ENCODE results near the gene TSEN2. TPM values are rescaled to one million over a fixed set of nuclear protein-coding genes. Genes with fewer than 3 reads are reported as not detected.
"Not testable (repeated sequence)": the region's sequence is repeated elsewhere in the genome, so short reads cannot be mapped to it uniquely, and the experiment has no call there.

Gene TSEN2
- total and polyA plus RNA-seq, 5 donors from 2014 or later = 7.8 to 14.9 (median 9.6) TPM

- Mint-ChIP-seq H3K36me3 (peaks cover under 1% of the 10 kb centered on the region), H3K27ac (no peak overlapping the region), H3K9me3 (no peaks in the 10 kb centered on the region), H3K27me3 (no peaks in the 10 kb centered on the region), H3K4me3 (no peak overlapping the region), H3K4me1 (no peaks in the 10 kb centered on the region)
- DNase-seq (no peak), ATAC-seq (ENCODE audit: low read depth in 2 of 2) (no peak)
- H3K4me1 ChIP-seq (ENCODE audit: control insufficient read depth, insufficient read depth, low read length, poor library complexity, severe bottlenecking) = no peaks in the 10 kb centered on the region
- H3K36me3 ChIP-seq (ENCODE audit: control insufficient read depth, insufficient read depth, low read length) = no peaks in the 10 kb centered on the region
- H3K4me3 ChIP-seq (ENCODE audit: low read depth, low read length) = no peak overlapping the region
- no peaks in the 10 kb centered on the region for H3K27me3 ChIP-seq (ENCODE audit: control insufficient read depth, insufficient read depth, low read length)
- no peak overlapping the region for H3K27ac ChIP-seq (ENCODE audit: insufficient read depth, low read length, poor library complexity, severe bottlenecking)
- H3K9me3 ChIP-seq (ENCODE audit: control insufficient read depth in 2 of 2, low read length in 2 of 2) = no peaks in the 10 kb centered on the region
Observed at GRCh38 chr3:12455740-12456139, 28.5 kb upstream of the TSEN2 start.

GRCh38 chr3:12456441-12456840 is 27.8 kb upstream of the TSEN2 start:
- H3K27me3 ChIP-seq (ENCODE audit: control insufficient read depth, insufficient read depth, low read length) = no peaks in the 10 kb centered on the region
- ATAC-seq (ENCODE audit: low read depth in 2 of 2) = no peak
- Mint-ChIP-seq H3K27me3 (no peaks in the 10 kb centered on the region), H3K9me3 (no peaks in the 10 kb centered on the region), H3K36me3 (peaks cover 3% of the 10 kb centered on the region), H3K27ac (no peak overlapping the region), H3K4me1 (peaks cover 0 to 4% (median 0%) of the 10 kb centered on the region in 4 donors), H3K4me3 (no peak overlapping the region)
- no peaks in the 10 kb centered on the region for H3K9me3 ChIP-seq (ENCODE audit: control insufficient read depth in 2 of 2, low read length in 2 of 2)
- no peaks in the 10 kb centered on the region for H3K4me1 ChIP-seq (ENCODE audit: control insufficient read depth, insufficient read depth, low read length, poor library complexity, severe bottlenecking)
- no peaks in the 10 kb centered on the region for H3K36me3 ChIP-seq (ENCODE audit: control insufficient read depth, insufficient read depth, low read length)
- H3K4me3 ChIP-seq (ENCODE audit: low read depth, low read length) = no peak overlapping the region
- DNase-seq = no peak
- no peak overlapping the region for H3K27ac ChIP-seq (ENCODE audit: insufficient read depth, low read length, poor library complexity, severe bottlenecking)

- not testable (repeated sequence) for H3K4me1 Mint-ChIP-seq; H3K36me3 ChIP-seq (ENCODE audit: control insufficient read depth, insufficient read depth, low read length); H3K27me3 ChIP-seq (ENCODE audit: control insufficient read depth, insufficient read depth, low read length)
Observed at GRCh38 chr3:12457380-12457779, 26.9 kb upstream of the TSEN2 start.

GRCh38 chr3:12458901-12459300 is 25.4 kb upstream of the TSEN2 start:
- H3K27me3 ChIP-seq (ENCODE audit: control insufficient read depth, insufficient read depth, low read length) = no peaks in the 10 kb centered on the region
- no peaks in the 10 kb centered on the region for H3K9me3 ChIP-seq (ENCODE audit: control insufficient read depth in 2 of 2, low read length in 2 of 2)
- Mint-ChIP-seq H3K36me3 (peaks cover 3% of the 10 kb centered on the region), H3K27me3 (no peaks in the 10 kb centered on the region), H3K9me3 (no peaks in the 10 kb centered on the region), H3K4me3 (no peak overlapping the region), H3K27ac (no peak overlapping the region), H3K4me1 (peaks cover 0 to 19% (median 6%) of the 10 kb centered on the region in 4 donors)
- DNase-seq (no peak), ATAC-seq (ENCODE audit: low read depth in 2 of 2) (no peak)
- no peak overlapping the region for H3K4me3 ChIP-seq (ENCODE audit: low read depth, low read length)
- no peaks in the 10 kb centered on the region for H3K36me3 ChIP-seq (ENCODE audit: control insufficient read depth, insufficient read depth, low read length)
- peaks cover 10% of the 10 kb centered on the region for H3K4me1 ChIP-seq (ENCODE audit: control insufficient read depth, insufficient read depth, low read length, poor library complexity, severe bottlenecking)
- no peak overlapping the region for H3K27ac ChIP-seq (ENCODE audit: insufficient read depth, low read length, poor library complexity, severe bottlenecking)

More at GRCh38 chr3:12457380-12457779, 26.9 kb upstream of the TSEN2 start:
- ATAC-seq (ENCODE audit: low read depth in 2 of 2); H3K27me3 Mint-ChIP-seq; H3K36me3 Mint-ChIP-seq; H3K4me3 ChIP-seq (ENCODE audit: low read depth, low read length); H3K9me3 Mint-ChIP-seq; H3K9me3 ChIP-seq (ENCODE audit: control insufficient read depth in 2 of 2, low read length in 2 of 2); H3K4me1 ChIP-seq (ENCODE audit: control insufficient read depth, insufficient read depth, low read length, poor library complexity, severe bottlenecking); H3K4me3 Mint-ChIP-seq; H3K27ac ChIP-seq (ENCODE audit: insufficient read depth, low read length, poor library complexity, severe bottlenecking); DNase-seq; H3K27ac Mint-ChIP-seq: not testable (repeated sequence)

GRCh38 chr3:12460127-12460526 is 24.2 kb upstream of the TSEN2 start:
- Mint-ChIP-seq H3K27ac (peak overlapping the region in 1 of 3 donors; percentile 58), H3K9me3 (no peaks in the 10 kb centered on the region), H3K4me1 (peaks cover 0 to 22% (median 8%) of the 10 kb centered on the region in 4 donors), H3K36me3 (peaks cover 3% of the 10 kb centered on the region), H3K27me3 (no peaks in the 10 kb centered on the region), H3K4me3 (no peak overlapping the region)
- DNase-seq (no peak), ATAC-seq (ENCODE audit: low read depth in 2 of 2) (no peak)
- no peaks in the 10 kb centered on the region for H3K9me3 ChIP-seq (ENCODE audit: control insufficient read depth in 2 of 2, low read length in 2 of 2)
- no peaks in the 10 kb centered on the region for H3K27me3 ChIP-seq (ENCODE audit: control insufficient read depth, insufficient read depth, low read length)
- peaks cover 10% of the 10 kb centered on the region for H3K4me1 ChIP-seq (ENCODE audit: control insufficient read depth, insufficient read depth, low read length, poor library complexity, severe bottlenecking)
- H3K36me3 ChIP-seq (ENCODE audit: control insufficient read depth, insufficient read depth, low read length) = no peaks in the 10 kb centered on the region
- H3K27ac ChIP-seq (ENCODE audit: insufficient read depth, low read length, poor library complexity, severe bottlenecking) = no peak overlapping the region
- H3K4me3 ChIP-seq (ENCODE audit: low read depth, low read length) = no peak overlapping the region

GRCh38 chr3:12461097-12461649 is 23.1 kb upstream of the TSEN2 start:
- no peaks in the 10 kb centered on the region for H3K27me3 ChIP-seq (ENCODE audit: control insufficient read depth, insufficient read depth, low read length)
- no peaks in the 10 kb centered on the region for H3K27me3 Mint-ChIP-seq
- peaks cover 10% of the 10 kb centered on the region for H3K4me1 ChIP-seq (ENCODE audit: control insufficient read depth, insufficient read depth, low read length, poor library complexity, severe bottlenecking)
- H3K4me3 ChIP-seq (ENCODE audit: low read depth, low read length) = no peak overlapping the region
- H3K36me3 ChIP-seq (ENCODE audit: control insufficient read depth, insufficient read depth, low read length) = no peaks in the 10 kb centered on the region
- no peak for ATAC-seq (ENCODE audit: low read depth in 2 of 2)
- peaks cover 0 to 22% (median 8%) of the 10 kb centered on the region in 4 donors for H3K4me1 Mint-ChIP-seq
- H3K9me3 Mint-ChIP-seq = no peaks in the 10 kb centered on the region
- H3K27ac Mint-ChIP-seq = peak overlapping the region in 2 of 3 donors; percentile 23 to 50
- H3K27ac ChIP-seq (ENCODE audit: insufficient read depth, low read length, poor library complexity, severe bottlenecking) = no peak overlapping the region
- H3K36me3 Mint-ChIP-seq = peaks cover 3% of the 10 kb centered on the region
- H3K9me3 ChIP-seq (ENCODE audit: control insufficient read depth in 2 of 2, low read length in 2 of 2) = no peaks in the 10 kb centered on the region
- peak overlapping the region in 2 of 4 donors; percentile 49 to 66 for H3K4me3 Mint-ChIP-seq
- no peak for DNase-seq

- peaks cover 0 to 22% (median 10%) of the 10 kb centered on the region in 4 donors for H3K4me1 Mint-ChIP-seq
- peaks cover 3% of the 10 kb centered on the region for H3K36me3 Mint-ChIP-seq
- H3K36me3 ChIP-seq (ENCODE audit: control insufficient read depth, insufficient read depth, low read length) = no peaks in the 10 kb centered on the region
- DNase-seq = peak in 1 of 3 donors; percentile 50
- peaks cover 0 to 2% (median 0%) of the 10 kb centered on the region in 7 donors for H3K9me3 Mint-ChIP-seq
- peak overlapping the region; percentile 38 to 85 (median 82) for H3K27ac Mint-ChIP-seq
- no peak overlapping the region for H3K27ac ChIP-seq (ENCODE audit: insufficient read depth, low read length, poor library complexity, severe bottlenecking)
- peak; percentile 62 to 77 for ATAC-seq (ENCODE audit: low read depth in 2 of 2)
- H3K9me3 ChIP-seq (ENCODE audit: control insufficient read depth in 2 of 2, low read length in 2 of 2) = no peaks in the 10 kb centered on the region
- peak overlapping the region in 1 of 4 donors; percentile 54 for H3K4me3 Mint-ChIP-seq
- no peaks in the 10 kb centered on the region for H3K27me3 ChIP-seq (ENCODE audit: control insufficient read depth, insufficient read depth, low read length)
- H3K4me1 ChIP-seq (ENCODE audit: control insufficient read depth, insufficient read depth, low read length, poor library complexity, severe bottlenecking) = peaks cover 10% of the 10 kb centered on the region
- H3K4me3 ChIP-seq (ENCODE audit: low read depth, low read length) = no peak overlapping the region
- H3K27me3 Mint-ChIP-seq = no peaks in the 10 kb centered on the region
Observed at GRCh38 chr3:12462159-12462947, 21.9 kb upstream of the TSEN2 start.
